DND-41 (cell line): ENCODE measurements around the gene ISYNA1.

ENCODE experiments used
- ATAC-seq: fragments of 200-7000 bp; cut with Tn5 transposase; 3 replicates; pipeline ENCODE4 v1.9.1; 2021; ENCODE audit warnings: low read depth; ENCODE audit not compliant: insufficient read depth
- DNase-seq: peaks from one replicate; pipeline ENCODE4 v3.0.0-alpha.2; 2020
- H2AFZ ChIP-seq: 2 replicates; pipeline ENCODE4 v1.6.0; 2012; ENCODE audit warnings: low read depth, low read length
- H3K27ac ChIP-seq: 2 replicates; pipeline ENCODE4 v1.5.1; 2012; ENCODE audit warnings: low read length, inconsistent platforms
- H3K27me3 ChIP-seq: fragments of 200-600 bp; sonication (generic); 2 replicates; pipeline ENCODE4 v1.6.0; 2012; ENCODE audit warnings: low read length, mild to moderate bottlenecking, inconsistent platforms; ENCODE audit not compliant: insufficient read depth, poor library complexity
- H3K36me3 ChIP-seq: 2 replicates; pipeline ENCODE4 v1.5.1; 2012; ENCODE audit warnings: low read length, inconsistent platforms; ENCODE audit not compliant: insufficient read depth
- H3K4me1 ChIP-seq: 2 replicates; pipeline ENCODE4 v1.5.1; 2012; ENCODE audit warnings: mild to moderate bottlenecking, low read length; ENCODE audit not compliant: insufficient read depth
- H3K4me2 ChIP-seq: 2 replicates; pipeline ENCODE4 v1.6.0; 2012; ENCODE audit warnings: mild to moderate bottlenecking, moderate library complexity, low read length, inconsistent platforms; ENCODE audit not compliant: insufficient read depth
- H3K4me3 ChIP-seq, 2 experiments: fragments of 200-600 bp in 1 of 2; shearing (Covaris generic) in 1 of 2; 2 replicates each; pipeline ENCODE4 v1.5.1; 2012 to 2016; ENCODE audit warnings: inconsistent platforms in 2 of 2, low read length in 2 of 2, mild to moderate bottlenecking in 2 of 2, low read depth in 1 of 2, moderate library complexity in 1 of 2
- H3K79me2 ChIP-seq: 2 replicates; pipeline ENCODE4 v1.6.0; 2012; ENCODE audit warnings: low read length, inconsistent platforms; ENCODE audit not compliant: insufficient read depth
- H3K9ac ChIP-seq: 2 replicates; pipeline ENCODE4 v1.6.0; 2012; ENCODE audit warnings: low read depth, mild to moderate bottlenecking, inconsistent platforms, low read length, moderate library complexity
- H3K9me3 ChIP-seq: 2 replicates; pipeline ENCODE4 v1.5.1; 2012; ENCODE audit warnings: low read length, moderate library complexity, mild to moderate bottlenecking, inconsistent platforms; ENCODE audit not compliant: insufficient read depth, severe bottlenecking
- H4K20me1 ChIP-seq: 2 replicates; pipeline ENCODE4 v1.6.0; 2012; ENCODE audit warnings: low read length; ENCODE audit not compliant: insufficient read depth
- EZH2 ChIP-seq: IDR thresholded peaks from 3 replicates; pipeline ENCODE4 v1.6.1; 2012; ENCODE audit warnings: borderline replicate concordance, low read depth, mild to moderate bottlenecking, moderate library complexity, low read length, inconsistent platforms; ENCODE audit not compliant: severe bottlenecking
- TF ChIP-seq, protein P1 (sequence below): IDR thresholded peaks from 2 replicates; pipeline ENCODE4 v1.5.1; 2012; ENCODE audit warnings: borderline replicate concordance, low read length, moderate library complexity, mild to moderate bottlenecking; ENCODE audit not compliant: poor library complexity, severe bottlenecking; ENCODE audit errors: extremely low read depth

The ISYNA1 gene

DNA sequence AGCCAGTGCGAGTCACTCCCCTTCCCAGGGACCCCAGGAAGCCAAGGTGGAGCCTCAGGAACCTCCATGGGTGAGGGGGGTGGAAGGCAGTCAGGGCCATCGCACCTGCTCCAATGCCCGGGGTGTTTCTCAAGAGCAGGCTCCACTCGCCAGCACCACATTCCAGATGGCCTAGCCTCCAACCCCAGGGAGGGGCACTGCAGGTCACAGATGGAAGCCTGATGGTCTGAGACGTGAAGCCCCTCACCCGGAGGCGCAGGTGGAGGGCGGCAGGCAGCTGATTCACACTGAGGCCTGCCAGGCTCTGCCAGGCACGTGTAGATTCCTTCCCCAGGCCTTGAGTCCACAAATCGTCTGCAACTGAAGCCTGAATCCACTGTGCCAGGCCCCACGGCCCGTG is 23.0 kb upstream of the ISYNA1 start:
- Histone ChIP-seq H3K9me3 (no peaks in the 10 kb centered on the region), H4K20me1 (peaks cover 31% of the 10 kb centered on the region), H3K4me3 (no peak overlapping the region), H3K9ac (no peak overlapping the region), H3K79me2 (no peaks in the 10 kb centered on the region), H3K4me2 (no peak overlapping the region), H3K4me1 (no peaks in the 10 kb centered on the region), H3K27ac (no peak overlapping the region), H3K27me3 (no peaks in the 10 kb centered on the region), H3K36me3 (peaks cover 78% of the 10 kb centered on the region), H2AFZ (no peak overlapping the region)
- ATAC-seq (no peak), DNase-seq (no peak)
- TF ChIP-seq, protein P1, sequence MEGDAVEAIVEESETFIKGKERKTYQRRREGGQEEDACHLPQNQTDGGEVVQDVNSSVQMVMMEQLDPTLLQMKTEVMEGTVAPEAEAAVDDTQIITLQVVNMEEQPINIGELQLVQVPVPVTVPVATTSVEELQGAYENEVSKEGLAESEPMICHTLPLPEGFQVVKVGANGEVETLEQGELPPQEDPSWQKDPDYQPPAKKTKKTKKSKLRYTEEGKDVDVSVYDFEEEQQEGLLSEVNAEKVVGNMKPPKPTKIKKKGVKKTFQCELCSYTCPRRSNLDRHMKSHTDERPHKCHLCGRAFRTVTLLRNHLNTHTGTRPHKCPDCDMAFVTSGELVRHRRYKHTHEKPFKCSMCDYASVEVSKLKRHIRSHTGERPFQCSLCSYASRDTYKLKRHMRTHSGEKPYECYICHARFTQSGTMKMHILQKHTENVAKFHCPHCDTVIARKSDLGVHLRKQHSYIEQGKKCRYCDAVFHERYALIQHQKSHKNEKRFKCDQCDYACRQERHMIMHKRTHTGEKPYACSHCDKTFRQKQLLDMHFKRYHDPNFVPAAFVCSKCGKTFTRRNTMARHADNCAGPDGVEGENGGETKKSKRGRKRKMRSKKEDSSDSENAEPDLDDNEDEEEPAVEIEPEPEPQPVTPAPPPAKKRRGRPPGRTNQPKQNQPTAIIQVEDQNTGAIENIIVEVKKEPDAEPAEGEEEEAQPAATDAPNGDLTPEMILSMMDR: no peak
- no peak for TF ChIP-seq EZH2

DNA sequence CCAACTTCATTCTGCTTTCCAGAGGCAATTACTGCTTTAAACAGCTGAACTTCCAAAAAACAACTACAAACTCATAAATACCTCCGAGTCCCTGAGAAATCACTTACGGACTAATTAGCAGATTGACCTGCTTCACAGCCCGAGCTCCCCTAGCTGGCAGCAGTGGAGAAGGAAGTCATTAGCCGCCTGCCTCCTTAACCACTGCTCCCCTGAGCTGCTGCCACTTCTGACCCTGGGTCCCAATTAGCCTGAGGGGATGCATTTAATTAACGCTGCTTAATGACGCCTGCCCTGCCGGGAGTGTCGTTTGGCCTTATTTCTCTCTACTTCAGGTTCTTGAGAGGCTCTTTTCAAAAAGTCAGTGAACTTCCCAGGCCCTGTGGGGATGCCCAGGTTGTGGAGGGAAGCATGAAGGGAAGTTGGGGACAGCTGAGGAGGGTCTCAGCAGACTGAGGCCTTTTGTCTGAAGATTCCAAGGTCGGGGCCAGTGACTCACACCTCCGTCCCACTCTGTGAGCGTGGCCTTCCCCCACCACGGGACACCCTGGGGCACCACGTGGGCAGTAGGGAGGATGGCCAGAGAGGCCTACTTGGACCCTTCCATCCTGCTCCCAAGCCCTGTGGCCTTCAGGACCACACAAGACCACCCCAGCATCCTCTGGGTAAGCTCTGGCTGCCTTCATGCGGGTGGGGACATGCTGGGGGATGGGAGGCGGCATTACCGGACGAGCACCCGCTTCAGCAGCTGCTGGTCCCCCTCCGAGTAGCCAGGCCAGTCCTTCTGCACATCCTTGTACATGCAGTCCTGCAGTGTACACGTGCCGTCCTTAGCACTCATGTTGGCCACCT is 19.8 kb upstream of the ISYNA1 start:
- H3K36me3 ChIP-seq: peaks cover 59% of the 10 kb centered on the region
- H4K20me1 ChIP-seq: peaks cover 23% of the 10 kb centered on the region; the same call in 1 of the 2 replicates
- no peaks in the 10 kb centered on the region for H3K9me3 ChIP-seq
- no peak overlapping the region for H2AFZ ChIP-seq
- DNase-seq: no peak
- no peak overlapping the region for H3K4me3 ChIP-seq
- H3K79me2 ChIP-seq: no peaks in the 10 kb centered on the region
- no peak overlapping the region for H3K9ac ChIP-seq
- no peak overlapping the region for H3K27ac ChIP-seq
- no peak for TF ChIP-seq EZH2
- TF ChIP-seq, protein P1: no peak
- no peak for ATAC-seq
- H3K4me1 ChIP-seq: no peaks in the 10 kb centered on the region
- no peak overlapping the region for H3K4me2 ChIP-seq
- H3K27me3 ChIP-seq: no peaks in the 10 kb centered on the region

DNA sequence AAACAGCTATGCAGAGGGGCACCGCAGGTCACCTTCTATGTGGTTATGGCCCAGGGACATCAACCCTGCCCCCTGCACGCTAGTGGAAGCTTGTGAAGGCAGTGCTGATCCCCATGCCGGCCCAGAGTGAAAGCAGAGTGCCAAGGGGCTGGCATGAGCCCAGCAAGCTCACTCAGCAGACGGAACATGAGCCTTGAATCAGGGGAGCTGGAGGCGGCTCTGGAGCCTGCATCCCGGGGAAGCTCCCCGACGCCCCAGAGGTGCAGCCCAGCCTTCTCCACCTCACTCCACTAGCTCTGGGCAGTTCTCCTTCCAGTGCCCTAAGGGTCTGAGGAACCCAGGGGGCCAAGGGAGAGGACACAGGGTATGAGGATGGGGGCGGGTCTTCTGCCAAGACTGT is 19.0 kb upstream of the ISYNA1 start:
- Histone ChIP-seq H4K20me1 (peaks cover 19% of the 10 kb centered on the region; the same call in 1 of the 2 replicates), H3K4me3 (no peak overlapping the region), H3K79me2 (no peaks in the 10 kb centered on the region), H3K27me3 (no peaks in the 10 kb centered on the region), H3K9ac (no peak overlapping the region), H2AFZ (no peak overlapping the region), H3K4me1 (no peaks in the 10 kb centered on the region), H3K4me2 (no peak overlapping the region), H3K27ac (no peak overlapping the region), H3K36me3 (peaks cover 59% of the 10 kb centered on the region), H3K9me3 (no peaks in the 10 kb centered on the region)
- ATAC-seq (no peak), DNase-seq (no peak)
- TF ChIP-seq, protein P1: no peak
